H1 (cell line): ENCODE measurements around the gene NOS1AP. TPM values are rescaled to one million over a fixed set of nuclear protein-coding genes. Genes with fewer than 3 reads are reported as not detected.

ENCODE experiments used
- CTCF ChIA-PET: fragments of 300-600 bp; sonication (Branson Sonifier 250); formaldehyde crosslinking; loops from one replicate; lab custom pipeline; 2021; ENCODE audit not compliant: partially characterized antibody; lab: Charles Lee
- POLR2A ChIA-PET: fragments of 300-600 bp; sonication (Branson Sonifier 250); formaldehyde crosslinking; loops from one replicate; lab custom pipeline; 2021; ENCODE audit warnings: inconsistent platforms; ENCODE audit not compliant: partially characterized antibody; lab: Charles Lee
- DNase-seq, 2 experiments: peaks; one replicate each; pipeline versions ENCODE4 v3.0.0 to v3.0.0-alpha.2; 2010 to 2022; ENCODE audit warnings: low spot score in 2 of 2, low read depth in 1 of 2, mixed read lengths in 1 of 2
- FAIRE-seq: peaks from 2 replicates; lab custom pipeline; 2011; peaks lifted over from hg19 to GRCh38; lab: Jason Lieb, UNC
- H2AFZ ChIP-seq: 2 replicates; pipeline ENCODE4 v1.8.1; 2012; ENCODE audit warnings: low read length, inconsistent platforms
- H2AK5ac ChIP-seq: 2 replicates; pipeline ENCODE4 v1.6.1; 2013; ENCODE audit warnings: low read depth, low read length
- H2BK120ac ChIP-seq: replicated peaks from 2 replicates; pipeline ENCODE3; 2013; ENCODE audit warnings: low read depth, low read length, inconsistent platforms
- H2BK12ac ChIP-seq: 2 replicates; pipeline ENCODE4 v1.6.1; 2013; ENCODE audit warnings: low read depth, low read length
- H2BK15ac ChIP-seq: 2 replicates; pipeline ENCODE4 v1.6.1; 2013; ENCODE audit warnings: low read length
- H2BK20ac ChIP-seq: 2 replicates; pipeline ENCODE4 v1.6.1; 2013; ENCODE audit warnings: low read length
- H2BK5ac ChIP-seq: 2 replicates; pipeline ENCODE4 v1.6.1; 2013; ENCODE audit warnings: low read depth, low read length
- H3K14ac ChIP-seq: 2 replicates; pipeline ENCODE4 v1.6.1; 2013; ENCODE audit warnings: inconsistent platforms; ENCODE audit not compliant: insufficient read length
- H3K18ac ChIP-seq: 2 replicates; pipeline ENCODE4 v1.6.1; 2013; ENCODE audit warnings: low read length; ENCODE audit errors: extremely low read depth
- H3K23ac ChIP-seq: 2 replicates; pipeline ENCODE4 v1.6.1; 2013; ENCODE audit warnings: inconsistent platforms; ENCODE audit not compliant: insufficient read length
- H3K23me2 ChIP-seq: 2 replicates; pipeline ENCODE4 v1.6.1; 2013; ENCODE audit warnings: low read depth, low read length
- H3K27ac ChIP-seq: 2 replicates; pipeline ENCODE4 v1.6.1; 2011; ENCODE audit warnings: low read depth, low read length, inconsistent platforms
- H3K27me3 ChIP-seq, 4 experiments: replicated peaks in 1 of 4; 1 replicate in 1 of 4; 2 replicates in 3 of 4; pipeline versions ENCODE4 v1.6.1 to v1.8.1; 2011 to 2013; ENCODE audit warnings: low read length in 3 of 4, mild to moderate bottlenecking in 3 of 4, inconsistent platforms in 2 of 4, mixed read lengths in 2 of 4, moderate library complexity in 1 of 4; ENCODE audit not compliant: control insufficient read depth in 3 of 4, insufficient read depth in 3 of 4; ENCODE audit errors: extremely low read depth in 1 of 4
- H3K36me3 ChIP-seq, 4 experiments: 2 replicates each; pipeline versions ENCODE4 v1.6.1 to v1.8.1; 2011 to 2013; ENCODE audit warnings: mild to moderate bottlenecking in 4 of 4, low read length in 3 of 4, moderate library complexity in 2 of 4, control low read depth in 1 of 4, inconsistent platforms in 1 of 4; ENCODE audit not compliant: insufficient read depth in 4 of 4, control insufficient read depth in 2 of 4
- H3K4ac ChIP-seq: replicated peaks from 2 replicates; pipeline ENCODE3; 2013; ENCODE audit warnings: low read length, low read depth, mixed read lengths, inconsistent platforms; ENCODE audit not compliant: insufficient read length
- H3K4me1 ChIP-seq, 4 experiments: replicated peaks in 1 of 4; 1 replicate in 1 of 4; 2 replicates in 3 of 4; pipeline versions ENCODE4 v1.6.1 to v1.8.1; 2011 to 2013; ENCODE audit warnings: low read length in 3 of 4, inconsistent platforms in 2 of 4, mixed read lengths in 1 of 4; ENCODE audit not compliant: insufficient read depth in 4 of 4, control insufficient read depth in 3 of 4
- H3K4me2 ChIP-seq, 2 experiments: 2 replicates each; pipeline versions ENCODE4 v1.6.1 to v1.8.1; 2011 to 2013; ENCODE audit warnings: low read depth in 2 of 2, low read length in 2 of 2, control low read depth in 1 of 2, inconsistent platforms in 1 of 2, mild to moderate bottlenecking in 1 of 2; ENCODE audit not compliant: insufficient read depth in 1 of 2
- H3K4me3 ChIP-seq, 4 experiments: fragments of 200-600, 300-600 bp in 1 of 4; sonication (generic), shearing (Covaris generic), sonication (Bioruptor Twin) in 1 of 4; 2 replicates each; pipeline versions ENCODE4 v1.5.1 to v1.8.1; 2011 to 2016; ENCODE audit warnings: low read length in 4 of 4, low read depth in 3 of 4, control low read depth in 2 of 4, inconsistent platforms in 2 of 4, mild to moderate bottlenecking in 2 of 4, mixed read lengths in 1 of 4, moderate library complexity in 1 of 4; ENCODE audit not compliant: insufficient read depth in 2 of 4; ENCODE audit errors: extremely low read depth in 1 of 4
- H3K56ac ChIP-seq: replicated peaks from 2 replicates; pipeline ENCODE3; 2013; ENCODE audit warnings: low read depth, mild to moderate bottlenecking, mixed read lengths, low read length, inconsistent platforms; ENCODE audit not compliant: insufficient read length
- H3K79me1 ChIP-seq: 2 replicates; pipeline ENCODE4 v1.6.1; 2013; ENCODE audit warnings: low read depth, low read length, control low read depth
- H3K79me2 ChIP-seq, 2 experiments: 2 replicates each; pipeline versions ENCODE4 v1.6.1 to v1.8.1; 2012 to 2013; ENCODE audit warnings: low read length in 2 of 2, mild to moderate bottlenecking in 2 of 2, inconsistent platforms in 1 of 2; ENCODE audit not compliant: insufficient read depth in 2 of 2, control insufficient read depth in 1 of 2
- H3K9ac ChIP-seq, 4 experiments: replicated peaks in 1 of 4; 1 replicate in 1 of 4; 2 replicates in 3 of 4; pipeline versions ENCODE4 v1.6.1 to v1.8.1; 2011 to 2013; ENCODE audit warnings: low read depth in 3 of 4, low read length in 3 of 4, control low read depth in 2 of 4, mild to moderate bottlenecking in 2 of 4, moderate library complexity in 2 of 4, inconsistent platforms in 1 of 4; ENCODE audit errors: extremely low read depth in 1 of 4
- H3K9me3 ChIP-seq, 2 experiments: 2 replicates each; pipeline versions ENCODE4 v1.6.1 to v1.8.1; 2012 to 2013; ENCODE audit warnings: mild to moderate bottlenecking in 2 of 2, moderate library complexity in 2 of 2, control low read depth in 1 of 2, inconsistent platforms in 1 of 2, low read depth in 1 of 2, low read length in 1 of 2, mixed read lengths in 1 of 2; ENCODE audit not compliant: insufficient read depth in 2 of 2
- H4K20me1 ChIP-seq, 2 experiments: replicated peaks in 1 of 2; 2 replicates each; pipeline versions ENCODE3 to v1.8.1; 2011 to 2013; ENCODE audit warnings: inconsistent platforms in 2 of 2, low read length in 2 of 2, mild to moderate bottlenecking in 1 of 2; ENCODE audit not compliant: insufficient read depth in 2 of 2, control insufficient read depth in 1 of 2
- H4K5ac ChIP-seq: 2 replicates; pipeline ENCODE4 v1.6.1; 2013; ENCODE audit warnings: low read length, low read depth, mixed read lengths, inconsistent platforms; ENCODE audit not compliant: insufficient read length
- H4K8ac ChIP-seq: 2 replicates; pipeline ENCODE4 v1.8.0; 2013; ENCODE audit warnings: mild to moderate bottlenecking, moderate library complexity, low read length, inconsistent platforms; ENCODE audit not compliant: insufficient read depth; ENCODE audit errors: extremely low read depth
- H4K91ac ChIP-seq: replicated peaks from 2 replicates; pipeline ENCODE3; 2013; ENCODE audit warnings: low read length, mixed read lengths, inconsistent platforms; ENCODE audit not compliant: insufficient read length
- BRCA1 ChIP-seq: IDR thresholded peaks from 2 replicates; pipeline ENCODE4 v1.6.1; 2012; ENCODE audit warnings: low read depth, low read length, improper control_type of control experiment
- CBX8 ChIP-seq: fragments of 300-800, 300-1000 bp; sonication (generic); IDR thresholded peaks from 2 replicates; pipeline ENCODE4 v1.7.1; 2016; ENCODE audit warnings: low read depth, low read length, borderline replicate concordance
- CEBPB ChIP-seq: IDR thresholded peaks from 2 replicates; pipeline ENCODE4 v1.6.1; 2012; ENCODE audit warnings: low read depth, low read length
- CREB1 ChIP-seq: IDR thresholded peaks from 2 replicates; pipeline ENCODE4 v1.6.1; 2012; ENCODE audit warnings: inconsistent platforms
- JUND ChIP-seq: IDR thresholded peaks from 2 replicates; pipeline ENCODE4 v1.6.1; 2011; ENCODE audit warnings: mild to moderate bottlenecking, improper control_type of control experiment, low read length
- KDM1A ChIP-seq: fragments of 200-600, 300-600 bp; sonication (generic); IDR thresholded peaks from 2 replicates; pipeline ENCODE4 v1.7.1; 2016; ENCODE audit warnings: mild to moderate bottlenecking, low read length, borderline replicate concordance
- NRF1 ChIP-seq: IDR thresholded peaks from 2 replicates; pipeline ENCODE4 v1.6.1; 2011; ENCODE audit warnings: mild to moderate bottlenecking, low read depth, low read length, improper control_type of control experiment
- POLR2A ChIP-seq, 2 experiments: IDR thresholded peaks; 1 replicate in 1 of 2; 2 replicates in 1 of 2; pipeline ENCODE4 v1.6.1; 2011; ENCODE audit warnings: low read depth in 2 of 2, low read length in 2 of 2, mild to moderate bottlenecking in 2 of 2; ENCODE audit errors: control extremely low read depth in 1 of 2
- SIRT6 ChIP-seq: IDR thresholded peaks from one replicate; pipeline ENCODE4 v1.7.1; 2012; ENCODE audit warnings: low read length, inconsistent platforms
- SP1 ChIP-seq: IDR thresholded peaks from 2 replicates; pipeline ENCODE4 v1.6.1; 2011; ENCODE audit warnings: low read depth, low read length
- SP2 ChIP-seq: IDR thresholded peaks from 2 replicates; pipeline ENCODE4 v1.6.1; 2012; ENCODE audit warnings: mild to moderate bottlenecking, low read length, inconsistent platforms
- SP4 ChIP-seq: IDR thresholded peaks from 2 replicates; pipeline ENCODE4 v1.6.1; 2012; ENCODE audit warnings: low read length, inconsistent platforms
- TBP ChIP-seq: IDR thresholded peaks from 2 replicates; pipeline ENCODE4 v1.6.1; 2011; ENCODE audit warnings: low read depth, low read length, improper control_type of control experiment
- YY1 ChIP-seq: IDR thresholded peaks from 2 replicates; pipeline ENCODE4 v1.6.1; 2011; ENCODE audit warnings: low read depth, mild to moderate bottlenecking, low read length
- WGBS, 2 experiments: shearing (Covaris generic) in 1 of 2; methylation state at CpG; one replicate each; pipeline versions ENCODE4 v1.1.6 to v1.1.7; 2013 to 2015; ENCODE audit warnings: low lambda C conversion rate in 2 of 2, mixed read lengths in 2 of 2, inconsistent platforms in 1 of 2, low coverage in 1 of 2, missing lambda C conversion rate in 1 of 2; ENCODE audit not compliant: insufficient replicate concordance in 2 of 2, insufficient coverage in 1 of 2, insufficient read length in 1 of 2; ENCODE audit errors: extremely low coverage in 1 of 2, missing lambda C conversion rate in 1 of 2; 5-methylcytosine and 5-hydroxymethylcytosine counted together
- polyA plus RNA-seq, 7 experiments: library from polyadenylated mRNA; depleted of rRNA in 3 of 7; stranded (reverse) in 5 of 7; unstranded in 2 of 7; fragments of >200 nt in 5 of 7; fragments of 200-250 nt in 2 of 7; gene quantifications; 1 replicate in 5 of 7; 2 replicates in 1 of 7; 4 replicates in 1 of 7; pipeline versions ENCODE4 v1.2.1 to v1.2.3, GENCODE V29; 2011 to 2013; ENCODE audit warnings: missing spikeins in 2 of 7, mixed read lengths in 2 of 7
- total RNA-seq: library from RNA; stranded (reverse); fragmentation: NEBNext Ultra II Directional; extraction: Animal tissue kit (Norgen Biotek cat#: 25700); gene quantifications from 2 replicates; pipeline ENCODE4 v1.2.1, GENCODE V29; 2021
- TF ChIP-seq, protein P1 (sequence below): IDR thresholded peaks from 2 replicates; pipeline ENCODE4 v1.6.1; 2012; ENCODE audit warnings: inconsistent platforms

NOS1AP gene
- total and polyA plus RNA-seq, 2 of the 8 experiments (the other 6 are each of a cell fraction or from before 2014, with no cell fraction given), result 2.4 to 12.1 TPM

DNA sequence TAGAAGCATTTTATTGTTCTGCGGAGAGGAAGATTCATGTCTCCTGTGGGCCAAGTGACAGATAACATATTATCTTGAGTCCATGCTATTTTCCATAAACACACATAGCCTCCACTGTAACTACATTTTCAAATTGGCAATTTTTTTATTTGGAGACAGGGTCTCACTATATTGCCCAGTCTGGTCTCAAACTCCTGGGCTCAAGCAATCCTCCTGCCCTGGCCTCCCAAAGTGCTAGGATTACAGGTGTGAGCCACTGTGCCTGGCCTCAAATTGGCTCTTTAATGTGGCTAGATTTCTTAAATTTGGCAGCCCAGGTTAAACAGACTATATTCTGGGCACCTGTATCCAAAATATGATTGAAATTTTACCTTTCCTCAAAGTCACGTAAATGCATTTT is 13.8 kb downstream of the NOS1AP start:
- Histone ChIP-seq H4K5ac (no peak overlapping the region), H3K79me1 (no peaks in the 10 kb centered on the region; the same call in 1 of the 2 replicates), H2BK15ac (no peak overlapping the region), H4K8ac (no peak overlapping the region), H3K4me3 (no peak overlapping the region), H3K23ac (no peak overlapping the region), H3K18ac (no peak overlapping the region), H3K9me3 (no peaks in the 10 kb centered on the region), H2BK20ac (no peak overlapping the region), H3K4me1 (peaks cover 0 to 6% (median 2%) of the 10 kb centered on the region in 4 experiments; a peak in 3 of 7 replicates), H3K4ac (no peak overlapping the region), H3K14ac (no peak overlapping the region), H2AK5ac (no peak overlapping the region), H2BK5ac (no peak overlapping the region)
- POLR2A ChIA-PET, result interaction anchor here (0.9 kb wide), 1 partner anchor 8 kb away, joined by 4 read pairs; no protein-coding TSS in a partner anchor
- WGBS, 2 experiments, result 93% methylated on average over 2 of the region's 2 CpGs; no CpG with 5 or more reads in 1 of the 2 experiments
- TF ChIP-seq SP1 (no peak), YY1 (no peak), BRCA1 (no peak), CREB1 (no peak), TBP (no peak), SP4 (no peak), KDM1A (no peak), CBX8 (no peak), JUND (no peak), NRF1 (no peak), CEBPB (no peak), SIRT6 (no peak), SP2 (no peak), POLR2A (IDR thresholded peaks at IDR 0.05; ENCODE audit: control extremely low read depth in 1 of 2, low read depth in 2 of 2, low read length in 2 of 2) (no peak)
- TF ChIP-seq, protein P1, sequence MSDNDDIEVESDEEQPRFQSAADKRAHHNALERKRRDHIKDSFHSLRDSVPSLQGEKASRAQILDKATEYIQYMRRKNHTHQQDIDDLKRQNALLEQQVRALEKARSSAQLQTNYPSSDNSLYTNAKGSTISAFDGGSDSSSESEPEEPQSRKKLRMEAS, result no peak
- TF ChIP-seq, all 59 proteins: peak for 0
- no peaks in the 10 kb centered on the region for H3K23me2 ChIP-seq
- peaks cover 4 to 5% of the 10 kb centered on the region in 2 experiments for H4K20me1 ChIP-seq
- no peaks in the 10 kb centered on the region for H3K36me3 ChIP-seq
- no peaks in the 10 kb centered on the region for H3K27me3 ChIP-seq
- CTCF ChIA-PET, result interaction anchor here (0.5 to 0.9 kb wide), 2 partner anchors 274 to 308 kb away, joined by 3 read pairs; no protein-coding TSS in a partner anchor
- DNase-seq (no peak), FAIRE-seq (no peak)
- no peak overlapping the region for H3K4me2 ChIP-seq
- no peak overlapping the region for H2BK120ac ChIP-seq
- no peak overlapping the region for H3K56ac ChIP-seq
- H2BK12ac ChIP-seq, result no peak overlapping the region
- H4K91ac ChIP-seq, result no peak overlapping the region
- no peak overlapping the region for H3K27ac ChIP-seq
- no peak overlapping the region for H3K9ac ChIP-seq
- H2AFZ ChIP-seq, result no peak overlapping the region
- H3K79me2 ChIP-seq, result peaks cover 0 to 87% of the 10 kb centered on the region in 2 experiments; a peak in 2 of 4 replicates
